ENCODE data around the gene CD55.

Gene CD55, protein sequence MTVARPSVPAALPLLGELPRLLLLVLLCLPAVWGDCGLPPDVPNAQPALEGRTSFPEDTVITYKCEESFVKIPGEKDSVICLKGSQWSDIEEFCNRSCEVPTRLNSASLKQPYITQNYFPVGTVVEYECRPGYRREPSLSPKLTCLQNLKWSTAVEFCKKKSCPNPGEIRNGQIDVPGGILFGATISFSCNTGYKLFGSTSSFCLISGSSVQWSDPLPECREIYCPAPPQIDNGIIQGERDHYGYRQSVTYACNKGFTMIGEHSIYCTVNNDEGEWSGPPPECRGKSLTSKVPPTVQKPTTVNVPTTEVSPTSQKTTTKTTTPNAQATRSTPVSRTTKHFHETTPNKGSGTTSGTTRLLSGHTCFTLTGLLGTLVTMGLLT
- total RNA-seq: 31.2 to 159 (median 63.7) reads per million in 4 experiments

GRCh38 chr1:207321079-207321789 is at the start of gene CD55:
CD55 (plus strand) TSS chr1:207321678; CDS start chr1:207321766, 88 bp downstream.
- DNase-seq: peak; percentile 99

DNA sequence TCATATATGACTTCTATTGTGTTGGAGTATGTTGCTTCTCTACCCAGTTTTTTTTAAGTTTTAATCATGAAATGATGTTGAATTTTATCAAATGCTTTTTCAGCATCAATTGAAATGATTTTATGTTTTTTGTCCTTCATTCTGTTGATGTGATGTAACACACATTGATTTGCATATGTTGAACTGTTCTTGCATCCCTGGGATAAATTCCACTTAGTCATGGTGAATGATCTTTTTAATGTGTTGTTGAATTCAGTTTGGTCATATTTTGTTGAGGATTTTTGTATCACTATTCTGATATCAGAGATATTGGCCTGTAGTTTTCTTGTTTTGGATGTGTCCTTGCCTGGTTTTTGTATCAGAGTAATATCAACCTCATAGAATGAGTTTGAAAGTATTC is 46.6 kb upstream of the CD55 start:
- no peak for DNase-seq

- no peak for DNase-seq
Measured at GRCh38 chr1:207276465-207276864, 45.0 kb upstream of the CD55 start.

DNA sequence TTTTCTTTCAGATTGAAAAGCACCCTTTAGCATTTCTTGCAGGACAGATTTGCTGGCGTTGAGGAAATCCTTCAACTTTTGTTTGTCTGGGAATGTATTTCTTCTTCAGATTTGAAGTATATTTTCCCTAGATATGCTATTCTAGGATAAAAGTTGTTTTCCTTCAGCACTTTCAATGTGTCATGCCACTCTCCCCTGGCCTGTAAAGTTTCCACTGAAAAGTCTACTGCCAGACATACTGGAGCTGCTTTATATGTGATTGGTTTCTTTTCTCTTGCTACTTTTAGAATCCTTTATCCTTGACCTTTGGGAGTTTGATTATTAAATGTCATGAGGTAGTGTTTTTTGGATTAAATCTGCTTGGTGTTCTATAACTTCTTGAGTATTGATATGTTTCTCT is 44.2 kb upstream of the CD55 start:
- DNase-seq: no peak

GRCh38 chr1:207279652-207280051 is 41.8 kb upstream of the CD55 start:
- no peak for DNase-seq

DNA sequence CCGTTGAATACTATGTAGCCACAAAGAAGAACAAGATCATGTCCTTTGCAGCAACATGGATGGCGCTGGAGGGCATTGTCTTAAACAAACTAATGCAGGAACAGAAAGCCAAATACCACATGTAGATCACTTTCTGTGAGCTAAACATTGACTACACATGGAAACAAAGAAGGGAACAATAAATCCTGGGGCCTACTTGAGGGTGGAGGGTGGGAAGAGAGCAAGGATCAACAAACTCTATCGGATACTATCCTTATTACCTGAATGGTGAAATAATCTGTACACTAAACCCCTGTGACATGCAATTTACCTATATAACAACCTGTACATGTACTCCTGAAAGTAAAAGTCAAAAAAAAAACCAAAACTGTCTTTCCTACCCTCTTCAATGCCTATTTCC is 40.8 kb upstream of the CD55 start:
- DNase-seq: no peak

GRCh38 chr1:207282058-207282457 is 39.4 kb upstream of the CD55 start:
- no peak for DNase-seq

- no peak for DNase-seq
Measured at GRCh38 chr1:207282496-207283380, 38.7 kb upstream of the CD55 start.

DNA sequence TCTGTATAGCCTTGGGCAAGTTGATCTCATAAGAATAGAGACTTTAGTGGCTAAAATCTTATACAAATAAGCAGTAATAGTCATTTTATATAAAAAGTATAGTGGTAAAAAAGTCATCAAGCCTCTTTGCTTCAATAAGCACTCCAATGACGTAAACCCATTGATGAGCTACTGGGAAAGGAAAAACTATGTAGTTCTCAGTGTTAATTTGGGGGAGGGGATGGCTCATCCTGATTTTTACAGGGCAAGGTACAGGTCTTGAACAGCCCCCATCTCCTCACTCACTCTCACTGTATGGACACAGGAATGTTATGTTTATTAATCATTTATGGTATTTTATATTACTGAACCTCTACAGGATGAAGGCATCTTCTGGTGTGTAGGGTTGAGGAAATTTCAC is 38.1 kb upstream of the CD55 start:
- no peak for DNase-seq

DNA sequence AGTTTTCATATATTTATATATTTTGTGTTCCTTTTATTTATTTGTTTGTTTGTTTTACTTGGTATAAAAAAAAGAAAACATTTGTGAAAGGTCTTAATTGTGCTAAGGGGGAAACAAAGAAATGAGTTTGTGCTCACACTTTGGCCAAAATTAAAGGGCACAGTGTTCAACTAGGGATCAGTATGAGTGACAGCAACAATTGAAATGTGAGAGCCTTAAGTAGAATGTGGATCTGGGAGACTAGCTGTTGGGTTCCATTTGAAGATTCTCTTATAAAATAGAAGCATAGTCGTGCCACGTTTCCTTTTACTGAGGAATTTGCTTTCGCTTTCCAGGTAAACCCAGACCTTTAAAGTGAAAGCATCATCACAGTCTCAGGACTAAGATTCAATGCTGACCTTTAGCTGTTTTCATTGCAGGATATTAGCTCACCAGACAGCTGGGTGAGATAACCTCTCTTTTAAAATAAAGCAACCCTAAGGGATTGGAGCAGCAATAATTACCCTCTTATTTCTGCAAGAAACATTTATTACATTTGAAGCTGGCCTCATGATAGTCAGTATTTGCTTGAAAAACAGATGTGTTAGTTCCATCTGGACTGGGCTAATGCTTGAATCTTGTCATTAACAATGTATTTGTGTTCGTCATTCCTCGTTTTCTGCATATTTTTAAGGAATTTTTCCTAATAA is 37.1 kb upstream of the CD55 start:
- DNase-seq: no peak

DNA sequence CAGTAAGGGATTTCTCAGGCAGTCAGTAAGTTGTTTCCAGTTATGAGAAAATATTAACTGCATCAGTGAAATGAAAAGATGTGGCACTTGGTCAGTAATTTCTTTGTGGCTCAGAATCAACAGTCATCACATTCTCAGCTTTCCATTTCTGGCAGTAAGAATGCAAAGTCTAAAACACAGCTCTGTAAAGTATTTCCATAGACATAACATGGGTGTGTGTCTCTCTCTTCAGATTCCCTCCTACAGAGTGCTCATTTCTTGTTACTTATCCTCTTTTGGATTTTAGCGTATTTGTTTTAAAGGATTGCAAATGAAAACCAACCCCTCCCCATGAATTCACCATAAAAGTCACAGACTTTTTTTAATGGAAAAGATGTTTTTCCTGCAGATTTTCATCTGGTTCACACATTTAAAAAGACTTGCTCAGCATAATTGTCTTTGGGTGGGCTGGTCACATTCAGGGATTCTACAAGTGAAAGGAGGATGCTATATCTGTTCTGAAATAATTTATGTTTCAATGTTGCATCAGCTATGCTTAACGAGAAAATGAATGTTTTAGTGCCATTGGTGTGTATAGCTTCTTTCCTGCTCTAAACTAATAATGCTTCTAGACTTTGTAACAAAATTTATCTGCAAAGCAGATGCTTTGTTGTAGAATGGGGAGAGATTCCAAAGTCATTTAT is 34.6 kb upstream of the CD55 start:
- DNase-seq: no peak

DNA sequence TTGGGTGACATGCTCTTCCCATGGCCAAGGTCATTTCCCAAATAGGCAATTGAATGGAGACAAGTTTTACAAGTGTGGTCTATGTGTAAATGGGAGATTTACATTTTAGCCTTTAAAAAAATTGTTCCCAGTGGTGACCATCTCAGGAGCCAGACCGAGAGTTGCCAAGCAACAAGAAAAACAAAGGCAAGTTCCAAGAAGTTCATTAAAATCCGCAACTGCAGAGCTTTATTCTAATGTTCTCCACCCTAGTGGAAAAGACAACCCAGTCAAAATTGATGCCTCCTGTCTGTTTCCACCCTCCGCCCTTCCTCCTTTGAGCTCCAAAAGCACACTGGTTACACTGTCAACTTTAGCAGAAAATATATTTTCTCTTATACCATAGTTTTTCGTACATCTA is 33.2 kb upstream of the CD55 start:
- no peak for DNase-seq

- no peak for DNase-seq
Measured at GRCh38 chr1:207289756-207290155, 31.7 kb upstream of the CD55 start.

DNA sequence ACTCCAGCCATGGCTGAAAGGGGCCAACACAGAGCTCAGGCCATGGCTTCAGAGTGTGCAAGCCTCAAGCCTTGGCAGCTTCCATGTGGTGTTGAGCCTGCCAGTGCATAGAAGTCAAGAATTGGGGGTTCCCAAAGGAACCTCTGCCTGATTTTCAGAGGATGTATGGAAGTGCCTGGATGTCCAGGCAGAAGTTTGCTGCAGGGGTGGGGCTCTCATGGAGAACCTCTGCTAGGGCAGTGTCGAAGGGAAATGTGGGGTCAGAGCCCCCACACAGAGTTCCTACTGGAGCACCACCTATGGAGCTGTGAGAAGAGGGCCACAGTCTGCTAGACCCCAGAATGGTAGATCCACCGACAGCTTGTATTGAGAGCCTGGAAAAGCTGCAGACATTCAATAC is 29.8 kb upstream of the CD55 start:
- no peak for DNase-seq

DNA sequence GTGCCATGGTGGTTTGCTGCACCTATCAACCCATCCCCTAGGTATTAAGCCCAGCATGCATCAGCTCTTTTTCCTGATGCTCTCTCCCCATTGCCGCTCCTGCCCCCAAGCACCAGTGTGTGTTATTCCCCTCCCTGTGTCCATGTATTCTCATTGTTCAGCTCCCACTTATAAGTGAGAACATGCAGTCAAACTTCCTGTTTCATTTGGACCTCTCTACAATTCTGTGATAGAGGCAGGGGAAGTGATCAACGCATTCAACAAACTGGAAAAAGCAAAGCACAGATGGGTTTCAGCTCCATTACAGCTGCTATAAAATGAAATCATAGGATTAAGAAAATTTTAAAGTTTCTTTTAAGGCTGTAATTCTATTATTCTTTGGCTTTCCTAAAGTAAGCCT is 23.3 kb upstream of the CD55 start:
- no peak for DNase-seq

DNA sequence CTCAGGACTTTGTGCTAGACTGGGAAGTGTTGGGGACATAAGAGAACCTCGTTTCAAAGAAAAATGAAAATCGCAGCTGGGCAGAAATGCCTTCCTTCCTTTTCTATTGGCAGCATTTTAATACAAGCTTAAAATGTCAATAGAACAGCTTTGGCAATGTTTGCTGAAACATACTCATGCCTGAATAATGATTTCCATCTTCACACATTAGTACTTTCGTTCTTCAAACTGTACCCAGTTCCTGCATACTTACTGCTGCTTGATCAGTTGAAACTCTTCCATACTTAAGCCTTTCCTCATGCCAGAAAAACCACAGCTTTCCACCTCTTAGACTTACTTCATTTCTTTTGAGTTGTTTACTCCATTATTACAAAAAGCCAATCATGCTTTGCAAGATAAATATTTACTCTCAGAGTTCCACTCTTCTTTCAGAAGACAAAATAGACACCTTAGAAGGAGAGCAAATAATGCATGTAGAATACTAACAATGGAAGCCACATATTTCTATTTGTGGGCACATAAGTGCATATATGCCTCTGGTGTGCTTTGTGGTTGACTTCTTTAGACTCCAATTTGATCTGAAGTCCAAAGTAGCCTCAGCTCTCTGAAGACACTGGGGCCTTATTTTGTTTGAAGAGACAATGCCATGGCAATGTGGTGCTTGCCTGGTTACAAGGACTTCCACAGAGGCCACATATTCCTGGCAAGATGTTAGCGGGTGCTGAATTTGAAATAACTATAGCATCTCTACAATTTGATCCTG is 22.7 kb upstream of the CD55 start:
- no peak for DNase-seq

- no peak for DNase-seq
Measured at GRCh38 chr1:207300970-207301369, 20.5 kb upstream of the CD55 start.

DNA sequence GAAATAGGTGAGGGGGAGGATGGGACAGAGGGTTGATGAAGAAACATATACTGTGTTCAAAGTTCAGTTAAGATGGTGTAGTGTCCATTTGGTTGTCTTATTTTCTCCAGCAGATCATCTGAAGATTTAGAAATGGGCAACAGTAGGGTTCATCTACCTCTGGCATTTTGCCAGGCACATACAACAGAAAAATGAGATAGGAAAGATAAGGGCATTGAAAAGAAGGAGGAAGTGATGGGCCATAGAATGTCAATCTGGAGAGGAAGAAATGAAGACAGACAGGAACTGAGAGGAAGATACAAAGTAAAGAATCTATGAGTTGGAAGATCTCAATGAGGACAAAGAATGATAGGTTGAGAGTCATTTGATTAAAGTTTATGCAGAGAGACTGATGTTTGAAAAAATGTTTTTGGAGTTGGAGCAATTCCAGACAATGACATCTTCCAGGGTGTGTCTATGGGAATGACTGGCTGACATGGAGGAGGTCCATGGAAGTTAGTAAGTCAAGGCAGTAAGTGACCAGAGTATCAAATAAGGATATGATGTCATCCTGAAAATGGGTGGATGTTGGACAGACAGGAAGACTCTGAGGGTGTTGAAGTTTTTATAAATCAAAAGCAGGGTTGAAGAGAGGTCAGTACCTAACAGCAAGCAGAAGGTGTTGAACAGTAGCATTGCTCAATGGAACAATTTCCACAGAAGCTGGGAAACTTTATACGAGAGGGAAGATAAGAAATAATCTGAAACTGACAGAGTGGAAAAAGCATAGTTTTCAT is 18.7 kb upstream of the CD55 start:
- DNase-seq: no peak

- DNase-seq: no peak
Measured at GRCh38 chr1:207304710-207305488, 16.6 kb upstream of the CD55 start.

- DNase-seq: no peak
Measured at GRCh38 chr1:207305489-207305873, 16.0 kb upstream of the CD55 start.

Measured in effector CD8-positive, alpha-beta T cell (primary cell).